AG04450 (cell line): Measurements from ENCODE around the gene NINJ2. TPM values are rescaled to one million over a fixed set of nuclear protein-coding genes. Genes with fewer than 3 reads are reported as not detected.

ENCODE experiments used
- CTCF ChIA-PET: fragments of 300-600, 350-600 bp; formaldehyde crosslinking; extraction: SDS; loops from one replicate; lab custom pipeline; 2022; ENCODE audit warnings: antibody characterized with exemption, inconsistent platforms; lab: Charles Lee
- POLR2A ChIA-PET: fragments of 350-600 bp; formaldehyde crosslinking; extraction: SDS; loops from one replicate; lab custom pipeline; 2021; ENCODE audit warnings: antibody characterized with exemption, inconsistent platforms; lab: Yijun Ruan, JAX
- DNase-seq: peaks from one replicate; pipeline ENCODE4 v3.0.0-alpha.2; 2011; ENCODE audit warnings: low read depth, low spot score
- H3K27ac ChIP-seq: one replicate; pipeline ENCODE4 v1.5.1; 2012; ENCODE audit warnings: low read depth, low read length, control low read depth
- H3K27me3 ChIP-seq: one replicate; pipeline ENCODE4 v1.6.0; 2012; ENCODE audit warnings: low read length; ENCODE audit not compliant: control insufficient read depth, insufficient read depth
- H3K4me3 ChIP-seq: 2 replicates; pipeline ENCODE4 v1.5.1; 2011; ENCODE audit warnings: mild to moderate bottlenecking, low read depth, low read length, control low read depth
- H3K9me3 ChIP-seq: 2 replicates; pipeline ENCODE4 v1.5.1; 2012; ENCODE audit warnings: low read length; ENCODE audit not compliant: control insufficient read depth, insufficient read depth
- CTCF ChIP-seq: IDR thresholded peaks from 2 replicates; pipeline ENCODE4 v1.5.1; 2011; ENCODE audit warnings: low read depth, low read length, control low read depth, inconsistent platforms
- polyA plus RNA-seq: library from polyadenylated mRNA; depleted of rRNA; stranded (reverse); fragments of >200 nt; gene quantifications from 2 replicates; pipeline ENCODE4 v1.2.3, GENCODE V29; 2011

The NINJ2 gene
- polyA plus RNA-seq, 1 experiment = not detected

GRCh38 chr12:693934-694533 lies 30.8 kb upstream of the NINJ2 start:
- ChIA-PET CTCF (no interaction called here), POLR2A (no interaction called here)
- DNase-seq = no peak
- no peak overlapping the region for H3K4me3 ChIP-seq
- H3K27ac ChIP-seq = no peak overlapping the region
- peaks cover 12% of the 10 kb centered on the region for H3K9me3 ChIP-seq
- peaks cover 6% of the 10 kb centered on the region for H3K27me3 ChIP-seq
- no peak for TF ChIP-seq CTCF

GRCh38 chr12:692274-692673 lies 29.0 kb upstream of the NINJ2 start:
- H3K27me3 ChIP-seq = peaks cover 2% of the 10 kb centered on the region
- no peak for DNase-seq
- peaks cover under 1% of the 10 kb centered on the region for H3K9me3 ChIP-seq
- H3K4me3 ChIP-seq = no peak overlapping the region
- ChIA-PET CTCF (interaction anchor here (1.0 kb wide), 1 partner anchor 10 kb away, joined by 3 read pairs; no protein-coding TSS in a partner anchor), POLR2A (no interaction called here)
- no peak overlapping the region for H3K27ac ChIP-seq
- no peak for TF ChIP-seq CTCF

DNA sequence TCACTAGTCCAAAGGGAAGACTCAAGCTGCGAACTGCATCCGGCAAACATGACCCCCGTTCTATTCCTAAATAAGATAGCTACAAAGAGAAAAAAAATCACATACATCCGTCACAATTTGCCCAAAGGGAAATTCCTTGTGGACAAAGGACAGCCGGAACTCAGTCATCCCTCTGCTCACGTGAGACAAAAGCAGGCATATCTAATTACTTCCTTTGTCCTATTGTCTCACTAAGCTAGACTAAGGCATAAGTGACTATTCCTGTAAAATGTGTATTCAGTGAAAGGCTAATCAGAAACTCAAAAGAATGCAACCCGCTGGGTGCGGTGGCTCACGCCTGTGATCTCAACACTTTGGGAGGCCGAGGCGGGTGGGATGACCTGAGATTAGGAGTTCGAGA lies 27.2 kb upstream of the NINJ2 start:
- ChIA-PET CTCF (interaction anchor here (1.2 kb wide), 1 partner anchor 61 kb away, joined by 3 read pairs; no protein-coding TSS in a partner anchor), POLR2A (no interaction called here)
- H3K27me3 ChIP-seq = peaks cover 2% of the 10 kb centered on the region
- no peak for DNase-seq
- no peaks in the 10 kb centered on the region; the same call in 1 of the 2 replicates for H3K9me3 ChIP-seq
- no peak overlapping the region for H3K4me3 ChIP-seq
- TF ChIP-seq CTCF = no peak
- H3K27ac ChIP-seq = no peak overlapping the region

DNA sequence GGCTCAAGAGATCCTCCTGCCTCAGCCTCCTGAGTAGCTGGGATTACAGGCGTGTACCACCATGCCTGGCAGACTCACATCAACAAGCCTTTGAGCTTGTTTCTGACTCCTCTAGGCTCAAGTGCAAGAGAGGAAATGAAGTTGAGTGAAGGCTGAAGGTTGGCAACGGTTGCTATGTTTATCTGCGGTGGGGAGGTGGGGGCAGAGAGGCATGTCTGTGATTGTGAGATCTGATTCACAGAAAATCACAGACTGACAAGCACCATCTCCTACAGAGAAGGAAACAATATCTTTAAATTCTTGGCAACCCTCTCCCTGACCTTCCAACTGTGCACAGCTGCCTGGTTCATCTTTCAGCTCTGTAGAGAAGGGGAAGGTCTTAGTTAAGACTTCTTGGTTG lies 22.1 kb upstream of the NINJ2 start:
- ChIA-PET POLR2A (interaction anchor here (0.5 kb wide), 1 partner anchor 335 kb away, joined by 7 read pairs; no protein-coding TSS in a partner anchor), CTCF (no interaction called here)
- no peaks in the 10 kb centered on the region for H3K9me3 ChIP-seq
- no peak overlapping the region for H3K27ac ChIP-seq
- no peak for TF ChIP-seq CTCF
- no peak overlapping the region for H3K4me3 ChIP-seq
- DNase-seq = no peak
- H3K27me3 ChIP-seq = peaks cover 2% of the 10 kb centered on the region

DNA sequence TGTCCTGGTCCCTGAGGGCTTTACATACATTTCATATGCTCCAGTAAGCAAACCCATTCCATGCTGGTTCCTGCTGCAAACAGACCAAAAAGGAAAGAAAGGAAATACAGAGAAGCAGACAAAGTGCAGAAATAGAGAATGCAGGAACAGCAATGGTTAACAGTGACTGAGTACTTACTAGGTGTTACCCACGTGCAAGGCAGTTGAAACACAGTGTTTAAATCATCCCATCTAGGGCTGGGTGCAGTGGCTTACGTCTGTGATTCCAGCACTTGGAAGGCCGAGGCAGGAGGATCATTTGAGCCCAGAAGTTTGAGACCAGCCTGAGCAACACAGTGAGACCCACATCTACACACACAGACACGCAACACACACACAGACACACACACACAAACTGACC lies 21.2 kb upstream of the NINJ2 start:
- no peak for TF ChIP-seq CTCF
- Histone ChIP-seq H3K9me3 (no peaks in the 10 kb centered on the region), H3K4me3 (no peak overlapping the region), H3K27me3 (peaks cover under 1% of the 10 kb centered on the region), H3K27ac (no peak overlapping the region)
- no peak for DNase-seq
- ChIA-PET POLR2A (no interaction called here), CTCF (no interaction called here)
